OCI-LY1 (cell line): ENCODE measurements around the gene CNBD2.

Source experiments
- EZH2 ChIP-seq: fragments of 200-600 bp; sonication (generic), shearing (Covaris generic); IDR thresholded peaks from 2 replicates; pipeline ENCODE4 v1.8.0; 2017; ENCODE audit warnings: borderline replicate concordance, mixed run types, mild to moderate bottlenecking, antibody characterized with exemption, low read length, moderate library complexity, mixed read lengths
- TF ChIP-seq, protein P1 (sequence below): fragments of 200-600 bp; sonication (generic), shearing (Covaris generic); IDR thresholded peaks from 2 replicates; pipeline ENCODE4 v1.5.1; 2017; ENCODE audit warnings: mild to moderate bottlenecking, antibody characterized with exemption, low read length, moderate library complexity, mixed read lengths

DNA sequence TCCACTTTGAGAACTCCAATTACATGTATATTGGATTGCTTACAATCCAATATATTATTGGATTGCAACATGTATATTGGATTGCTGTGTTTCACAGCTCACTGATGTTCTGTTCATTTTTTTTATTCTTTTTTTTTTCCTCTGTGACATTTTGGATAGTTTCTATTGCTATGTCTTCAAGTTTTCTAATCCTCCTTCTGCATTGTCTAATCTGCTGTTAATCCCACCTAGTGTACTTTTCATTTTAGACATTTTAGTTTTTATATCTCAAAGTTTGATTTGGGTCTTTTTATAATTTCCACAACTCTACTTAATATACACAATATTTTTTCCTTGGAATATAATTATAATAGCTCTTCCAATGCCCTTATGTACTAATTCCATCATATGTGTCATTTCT is 34.5 kb downstream of the CNBD2 start:
- TF ChIP-seq, protein P1, sequence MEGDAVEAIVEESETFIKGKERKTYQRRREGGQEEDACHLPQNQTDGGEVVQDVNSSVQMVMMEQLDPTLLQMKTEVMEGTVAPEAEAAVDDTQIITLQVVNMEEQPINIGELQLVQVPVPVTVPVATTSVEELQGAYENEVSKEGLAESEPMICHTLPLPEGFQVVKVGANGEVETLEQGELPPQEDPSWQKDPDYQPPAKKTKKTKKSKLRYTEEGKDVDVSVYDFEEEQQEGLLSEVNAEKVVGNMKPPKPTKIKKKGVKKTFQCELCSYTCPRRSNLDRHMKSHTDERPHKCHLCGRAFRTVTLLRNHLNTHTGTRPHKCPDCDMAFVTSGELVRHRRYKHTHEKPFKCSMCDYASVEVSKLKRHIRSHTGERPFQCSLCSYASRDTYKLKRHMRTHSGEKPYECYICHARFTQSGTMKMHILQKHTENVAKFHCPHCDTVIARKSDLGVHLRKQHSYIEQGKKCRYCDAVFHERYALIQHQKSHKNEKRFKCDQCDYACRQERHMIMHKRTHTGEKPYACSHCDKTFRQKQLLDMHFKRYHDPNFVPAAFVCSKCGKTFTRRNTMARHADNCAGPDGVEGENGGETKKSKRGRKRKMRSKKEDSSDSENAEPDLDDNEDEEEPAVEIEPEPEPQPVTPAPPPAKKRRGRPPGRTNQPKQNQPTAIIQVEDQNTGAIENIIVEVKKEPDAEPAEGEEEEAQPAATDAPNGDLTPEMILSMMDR, result no peak
- no peak for TF ChIP-seq EZH2
